HG02981 (cell line): ENCODE results near the gene CACNA1C.

Experiments used
- ATAC-seq: cut with Tn5 transposase; IDR thresholded peaks from one replicate; pipeline ENCODE4 v1.9.1; 2021; ENCODE audit warnings: mild to moderate bottlenecking, moderate library complexity; ENCODE audit not compliant: unreplicated experiment

Gene CACNA1C

DNA sequence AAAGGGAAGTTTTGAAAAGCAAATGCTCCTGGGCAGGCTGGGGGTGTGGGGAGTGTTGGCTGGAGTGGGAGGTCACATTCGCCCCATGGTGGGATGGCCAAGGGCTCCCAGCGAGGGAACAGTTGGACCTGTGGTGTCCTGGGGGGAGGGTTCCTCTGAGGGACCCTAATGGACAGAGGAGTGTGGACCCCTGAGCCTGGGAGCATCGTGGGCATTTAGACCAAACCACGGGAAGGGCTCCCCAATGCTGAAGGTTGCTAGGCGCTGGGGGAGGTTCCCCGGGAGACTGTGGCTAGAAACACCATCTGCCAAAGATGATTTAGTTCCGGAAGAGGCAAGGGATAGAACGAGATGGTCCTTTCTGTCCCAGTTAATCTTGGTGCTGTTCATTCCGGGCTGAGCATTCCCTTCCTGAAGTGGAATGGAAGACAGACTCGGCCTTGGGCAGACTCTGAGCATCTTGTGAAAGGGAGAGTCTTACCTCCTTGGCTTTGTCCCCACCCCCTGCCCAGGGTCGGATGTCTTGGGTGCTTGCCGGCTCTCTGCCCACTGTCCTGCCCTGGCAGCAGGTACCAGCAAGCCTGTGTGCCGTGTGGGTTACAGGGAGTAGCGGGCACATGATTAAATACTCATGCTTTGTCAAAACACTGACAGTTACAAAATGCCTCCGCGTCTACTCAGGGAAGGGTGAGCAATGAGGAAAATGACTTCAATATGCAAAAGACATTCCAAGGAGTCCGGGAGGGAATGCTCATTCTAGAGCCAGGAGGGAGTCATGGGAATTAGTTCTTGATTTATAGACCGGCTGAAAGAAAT is 215.9 kb downstream of the CACNA1C start:
- no peak for ATAC-seq

DNA sequence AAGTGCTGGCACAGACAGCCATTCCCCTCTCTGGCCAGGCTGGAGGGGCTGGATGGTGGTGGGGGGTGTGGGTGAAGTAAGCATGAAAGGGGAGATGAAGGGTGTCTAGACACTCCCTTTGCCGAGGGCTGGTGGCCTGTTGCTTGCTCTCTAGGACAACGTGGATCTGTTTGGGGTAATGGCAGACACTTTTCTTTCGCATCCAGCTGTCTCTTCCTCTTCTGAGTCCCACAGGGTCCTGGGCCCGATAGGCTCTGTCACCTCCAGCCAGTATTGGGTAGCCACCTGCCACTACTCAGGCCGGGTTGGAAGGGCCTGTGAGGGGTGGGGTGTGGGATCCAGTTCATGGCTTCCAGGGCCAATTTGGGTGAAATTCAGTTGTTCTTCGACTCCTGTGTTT is 218.1 kb downstream of the CACNA1C start:
- no peak for ATAC-seq

DNA sequence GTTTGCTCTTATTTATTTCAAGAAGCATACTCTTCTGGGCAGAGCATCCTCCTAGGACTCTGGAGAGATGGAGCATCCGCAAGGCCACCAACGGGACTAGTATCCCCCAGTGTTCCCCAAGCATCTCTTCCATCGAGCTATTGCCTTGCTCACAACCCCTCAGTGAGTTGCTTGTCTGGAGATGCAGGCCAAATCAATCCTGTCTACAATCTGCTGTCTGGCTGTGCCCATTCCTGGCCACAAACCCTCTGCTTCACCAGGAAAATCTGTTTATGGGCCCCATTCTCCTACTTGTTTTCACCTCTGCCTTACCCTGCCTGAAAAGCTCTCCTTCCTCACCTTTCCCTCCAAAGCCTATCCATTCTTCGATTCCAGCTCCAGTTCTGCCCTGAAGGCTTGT is 219.2 kb downstream of the CACNA1C start:
- ATAC-seq: no peak

DNA sequence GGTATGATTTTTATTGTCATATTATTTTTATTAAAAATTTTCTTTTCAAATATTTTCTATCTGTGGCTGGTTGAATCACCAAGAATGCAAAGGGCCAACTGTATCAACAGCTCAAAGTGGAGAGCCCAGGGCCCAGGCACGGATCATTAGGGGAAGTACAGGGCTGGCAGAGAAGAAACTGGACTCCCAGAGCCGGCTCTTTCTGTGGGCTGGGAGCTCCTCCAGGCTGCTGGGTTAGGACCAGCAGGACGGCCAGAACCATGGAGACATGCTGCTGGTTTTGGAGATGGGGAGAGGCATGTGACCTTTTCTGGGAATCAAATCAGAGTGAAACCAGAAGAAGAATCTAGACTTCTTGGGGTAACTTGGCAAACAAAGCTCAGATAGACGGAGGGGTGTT is 220.5 kb downstream of the CACNA1C start:
- ATAC-seq: no peak

DNA sequence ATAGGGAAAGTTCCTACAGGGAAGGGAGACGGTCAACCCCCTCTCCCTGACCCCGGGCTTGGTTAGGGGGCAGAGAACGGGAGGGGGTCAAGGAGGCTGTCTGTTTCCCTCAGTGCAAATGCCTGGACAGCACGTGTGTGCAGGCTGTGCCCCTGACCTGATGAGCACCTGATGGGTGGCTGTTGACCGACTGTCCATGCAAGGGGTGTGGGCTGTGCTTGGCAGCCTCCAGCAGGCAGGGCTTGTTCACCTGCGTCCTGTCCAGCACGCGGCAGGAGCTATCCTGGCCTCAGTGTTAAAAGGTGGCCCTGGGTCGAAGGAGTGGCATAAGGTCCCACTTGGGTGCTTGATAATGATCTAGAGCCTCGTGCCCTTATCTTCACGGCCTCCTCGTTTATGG is 221.0 kb downstream of the CACNA1C start:
- no peak for ATAC-seq

DNA sequence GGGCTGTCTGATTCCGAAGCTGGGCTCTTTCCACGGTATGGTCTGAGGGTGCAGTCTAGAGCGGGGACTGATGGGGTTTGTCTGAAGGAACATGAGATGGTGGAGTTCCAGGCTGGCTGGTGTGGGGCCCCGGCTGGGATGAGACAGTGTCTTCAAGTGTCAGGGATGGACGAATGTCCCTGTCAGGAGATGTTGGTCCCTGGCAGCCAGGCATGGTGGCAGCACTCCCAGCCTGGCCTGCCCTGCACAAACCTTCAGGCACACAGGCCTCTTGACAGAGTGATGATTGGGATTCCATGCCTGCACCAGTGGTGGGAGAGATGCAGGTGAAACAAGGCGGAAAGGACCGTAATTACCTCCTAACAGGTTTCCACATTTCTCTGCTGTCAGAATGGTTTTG is 221.9 kb downstream of the CACNA1C start:
- ATAC-seq: no peak

DNA sequence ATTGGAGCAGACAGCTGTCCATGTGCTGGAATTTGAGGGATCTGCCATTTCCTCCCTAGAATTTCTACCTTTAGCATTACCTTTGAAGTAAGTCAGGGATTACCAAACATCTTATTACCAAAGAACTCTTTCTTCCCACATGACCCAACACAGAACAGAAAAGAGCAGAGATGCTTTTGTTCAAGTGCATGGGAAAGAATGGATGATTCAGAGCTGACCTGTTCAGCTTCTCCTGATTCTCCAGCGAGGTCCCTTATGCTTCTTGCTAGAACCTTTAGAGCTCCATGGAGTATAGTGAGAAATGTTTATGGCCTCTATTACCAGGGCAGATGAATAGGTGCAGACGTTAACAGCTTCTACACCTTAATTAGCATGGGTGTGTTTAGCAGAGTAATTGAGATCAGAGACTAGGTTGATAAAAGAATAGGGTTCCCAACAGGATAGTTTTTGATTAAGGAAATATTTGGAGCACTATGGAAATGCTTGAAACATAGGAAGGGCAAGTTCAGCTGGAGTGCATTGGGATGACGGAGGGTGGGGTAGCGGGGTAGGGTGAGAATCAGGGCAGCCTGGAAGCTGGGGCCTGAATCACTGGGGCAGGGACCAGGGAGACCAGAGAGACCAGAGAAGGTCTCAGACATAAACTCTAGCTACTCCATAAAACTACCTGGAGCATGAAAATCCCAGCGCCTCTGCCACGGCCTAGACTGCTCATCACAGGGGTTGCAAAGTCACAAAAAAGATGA is 223.7 kb downstream of the CACNA1C start:
- ATAC-seq: no peak

DNA sequence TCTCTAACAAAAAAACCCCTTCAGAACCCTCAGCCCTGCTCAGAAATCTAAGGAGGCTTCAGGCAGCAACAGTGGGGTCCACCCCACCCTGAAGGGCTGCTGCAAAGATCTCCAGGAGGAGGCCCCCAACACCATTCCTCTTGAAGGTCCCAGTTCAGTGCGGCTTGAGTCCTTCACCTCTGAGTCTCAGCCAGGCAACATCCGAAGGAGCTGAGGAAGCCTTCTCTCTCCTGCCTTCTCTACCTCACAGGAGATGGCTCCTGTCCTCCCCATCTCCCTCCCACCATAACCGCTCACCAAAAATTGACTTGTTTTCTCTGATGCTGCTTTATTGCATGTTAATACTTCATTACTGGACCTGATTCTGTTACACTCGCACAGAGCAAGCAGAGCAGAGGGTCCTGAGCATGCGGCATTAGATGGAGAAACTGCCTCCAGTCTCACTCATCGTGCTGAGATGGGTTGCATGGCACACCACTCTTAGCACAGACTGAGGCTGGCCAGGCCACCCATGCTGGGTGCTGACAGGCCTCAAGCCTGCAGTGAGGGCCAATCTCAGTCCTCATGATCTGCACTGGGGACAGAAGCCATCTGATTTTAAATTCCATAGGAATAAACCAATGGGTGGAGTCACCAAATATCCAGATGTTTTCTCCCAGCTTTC is 224.8 kb downstream of the CACNA1C start:
- ATAC-seq: no peak

DNA sequence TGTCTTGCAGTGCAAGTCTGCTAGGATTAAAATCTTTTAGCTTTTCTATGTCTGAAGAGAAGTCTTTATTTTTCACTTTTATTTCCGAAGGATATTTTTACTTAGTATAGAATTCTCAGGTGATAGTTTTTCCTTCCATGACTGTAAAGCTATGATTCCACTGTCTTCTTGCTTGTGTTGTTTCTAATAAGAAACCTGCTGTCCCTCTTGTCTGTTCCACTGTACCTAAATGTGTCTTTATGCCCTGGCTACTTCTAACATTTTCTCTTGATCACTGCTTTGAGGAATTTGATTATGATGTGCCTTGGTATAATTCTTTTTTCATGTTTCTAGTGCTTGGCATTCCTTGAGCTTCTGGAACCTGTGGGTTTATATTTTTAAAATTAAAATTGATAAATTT is 228.7 kb downstream of the CACNA1C start:
- ATAC-seq: no peak

DNA sequence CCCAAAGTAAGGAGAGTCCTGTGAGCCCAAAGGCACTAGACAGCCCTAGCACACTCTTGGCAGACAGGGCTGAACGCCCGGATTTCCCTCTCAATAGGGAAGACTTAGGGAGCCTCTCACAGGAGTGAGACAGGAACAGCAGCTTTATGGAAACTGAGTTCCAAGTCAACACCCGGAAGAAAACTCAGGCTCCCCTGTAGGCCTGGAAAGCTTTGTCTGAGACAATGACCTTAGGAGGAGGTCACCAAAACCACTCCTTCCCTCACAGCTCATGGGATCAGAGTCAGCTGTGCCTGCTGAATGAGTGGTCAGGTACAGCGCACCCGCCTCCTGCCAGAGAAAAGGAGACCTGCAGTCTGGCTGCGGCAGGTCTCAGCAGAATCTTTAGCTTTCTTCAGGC is 229.5 kb downstream of the CACNA1C start:
- no peak for ATAC-seq

DNA sequence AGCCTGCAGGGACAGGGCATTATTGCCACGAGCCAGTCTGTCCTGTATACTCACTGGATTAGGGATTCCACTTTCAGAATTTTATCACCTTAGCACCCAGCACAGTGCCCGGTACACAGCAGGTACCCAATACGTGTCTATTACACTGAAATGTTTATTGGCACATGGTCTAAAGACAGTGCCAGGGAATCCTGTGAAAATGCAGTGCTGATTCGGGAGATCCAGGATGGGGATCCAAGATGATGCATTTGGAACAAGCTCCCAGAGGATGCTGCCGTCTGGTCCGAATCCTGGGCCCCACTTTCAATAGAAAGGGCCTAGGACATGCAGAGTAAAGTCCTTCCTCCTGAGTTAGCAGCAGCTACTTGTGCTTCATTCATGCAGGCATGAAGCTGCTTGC is 230.7 kb downstream of the CACNA1C start:
- ATAC-seq: no peak

DNA sequence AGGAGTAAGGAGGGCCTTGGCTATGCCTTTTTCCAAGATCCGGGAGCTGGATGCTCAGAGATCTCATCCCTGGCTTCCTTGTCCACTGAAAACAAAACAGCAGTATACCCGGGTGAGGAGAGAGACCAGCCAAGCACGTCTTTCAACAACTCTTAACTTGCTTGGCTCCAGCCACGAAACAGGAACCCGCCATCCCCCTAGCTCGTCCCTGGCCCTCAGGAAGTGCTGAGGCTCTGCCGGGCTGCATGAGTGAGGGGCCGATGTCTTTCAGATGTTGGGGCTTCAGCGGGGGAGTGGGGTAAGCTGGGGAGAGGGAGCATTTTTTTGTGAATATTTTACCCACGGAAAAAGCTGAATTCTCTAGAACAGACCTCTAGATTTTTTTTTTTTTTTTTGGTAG is 231.1 kb downstream of the CACNA1C start:
- no peak for ATAC-seq

DNA sequence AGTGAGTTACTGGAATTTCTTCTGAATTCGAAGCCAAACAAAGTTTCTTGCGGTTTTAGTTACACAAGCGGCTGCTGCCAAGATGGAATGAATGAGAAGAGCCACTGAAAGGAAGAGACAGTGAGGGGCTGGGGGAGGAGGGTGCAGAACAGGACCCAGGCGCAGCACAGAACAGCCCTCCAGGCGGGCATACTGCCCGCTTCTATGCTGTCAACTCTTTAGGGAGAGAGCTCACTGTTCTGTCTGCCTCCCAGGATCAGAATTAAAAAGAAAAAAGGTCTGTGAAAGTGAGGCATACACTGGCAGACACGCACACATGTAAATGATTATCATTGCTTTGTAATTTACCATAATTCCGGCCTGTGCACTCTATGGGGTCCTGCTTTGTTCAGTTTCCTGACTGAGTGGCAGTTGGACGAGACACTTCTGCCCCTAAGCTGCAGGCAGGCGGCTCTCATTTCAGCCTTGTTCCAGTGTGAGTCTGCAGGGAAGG is 231.6 kb downstream of the CACNA1C start:
- no peak for ATAC-seq

DNA sequence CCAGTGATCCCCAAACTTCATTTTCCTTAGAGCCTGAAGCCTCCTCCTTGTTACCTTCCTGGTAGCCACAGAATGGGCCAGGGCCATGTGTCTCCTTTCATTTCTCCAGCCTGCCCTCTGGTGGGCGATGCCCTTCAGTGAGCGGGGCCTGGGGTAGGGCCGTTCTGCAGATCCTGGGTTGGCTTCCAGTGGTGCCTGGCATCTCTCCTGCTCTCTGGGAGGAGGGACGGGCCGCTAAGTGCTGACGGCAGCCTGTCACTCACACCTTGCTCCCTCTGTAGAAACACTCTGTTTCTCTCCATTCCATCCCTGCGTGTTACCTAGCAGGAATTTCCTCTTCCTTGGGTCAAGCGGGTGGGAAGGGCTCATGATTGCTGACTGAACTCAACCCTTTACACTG is 232.1 kb downstream of the CACNA1C start:
- no peak for ATAC-seq

DNA sequence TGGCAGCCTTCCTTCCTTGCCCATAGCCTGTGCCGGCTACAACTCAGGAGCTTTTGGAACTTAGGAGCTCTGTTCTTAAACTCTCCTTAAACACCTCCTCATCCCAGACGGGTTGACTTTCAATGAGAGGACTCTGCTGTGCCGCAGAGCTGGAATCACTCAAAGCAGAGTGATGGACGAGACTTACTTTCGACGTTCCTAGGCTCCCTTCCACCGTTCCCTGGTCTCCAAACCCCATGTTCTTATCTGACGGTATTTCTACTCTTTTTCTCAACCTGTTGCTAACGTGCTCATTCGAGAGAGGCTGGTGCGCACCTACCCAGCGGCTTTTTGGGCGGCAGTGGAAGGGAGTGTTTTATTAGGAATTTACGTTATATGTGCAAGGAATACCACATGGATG is 232.7 kb downstream of the CACNA1C start:
- no peak for ATAC-seq

DNA sequence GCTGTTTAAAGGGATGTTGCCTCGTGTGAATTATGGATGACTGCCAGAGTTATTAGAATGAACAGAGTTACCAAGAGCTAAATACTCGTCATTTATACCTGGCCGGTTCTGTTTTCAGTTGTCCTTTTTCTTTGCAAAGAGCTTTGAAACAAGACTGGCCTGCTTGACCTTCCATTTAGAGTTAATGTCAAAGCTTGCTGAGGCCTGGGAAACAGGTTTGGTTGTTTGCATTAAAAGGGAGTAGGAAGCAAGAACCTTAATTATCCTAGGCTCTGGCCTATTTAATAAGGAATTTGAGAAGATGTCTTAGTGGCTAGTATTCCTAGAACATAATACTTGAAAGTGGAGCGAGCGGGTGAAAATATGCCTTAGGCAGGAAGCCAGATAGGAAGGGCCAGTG is 233.3 kb downstream of the CACNA1C start:
- ATAC-seq: no peak

DNA sequence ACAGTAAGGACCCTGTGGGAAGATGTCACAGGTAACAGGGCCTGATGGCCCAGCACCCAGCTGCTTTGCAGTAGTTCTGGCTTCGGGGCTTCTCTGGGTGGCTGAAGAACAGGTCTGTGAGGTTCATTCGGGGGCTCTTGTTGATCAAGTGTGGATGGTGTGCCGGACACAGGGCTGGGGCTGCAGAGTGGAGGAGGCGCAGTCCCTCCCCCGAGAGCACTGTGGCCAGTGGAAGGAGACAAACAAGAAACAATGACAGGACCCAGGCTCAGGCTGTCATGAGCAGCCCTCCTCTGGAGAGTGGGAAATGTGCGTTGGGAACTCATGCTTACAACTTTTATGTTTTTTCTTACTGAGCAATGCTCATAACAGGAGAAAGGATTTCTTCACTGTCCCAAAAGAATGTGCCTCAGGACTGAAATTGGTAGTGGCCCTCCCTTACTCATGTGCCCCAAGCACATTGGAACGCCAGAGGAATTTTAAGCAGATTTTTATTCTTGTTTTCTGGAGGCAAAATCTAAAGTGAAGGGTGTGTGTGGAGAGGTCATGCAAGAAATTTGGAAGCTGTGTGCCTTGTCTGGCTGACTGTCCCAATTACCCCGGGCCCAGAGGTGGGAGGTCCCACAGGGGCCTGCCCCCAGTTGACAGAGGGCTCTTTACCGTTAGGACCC is 233.8 kb downstream of the CACNA1C start:
- no peak for ATAC-seq

DNA sequence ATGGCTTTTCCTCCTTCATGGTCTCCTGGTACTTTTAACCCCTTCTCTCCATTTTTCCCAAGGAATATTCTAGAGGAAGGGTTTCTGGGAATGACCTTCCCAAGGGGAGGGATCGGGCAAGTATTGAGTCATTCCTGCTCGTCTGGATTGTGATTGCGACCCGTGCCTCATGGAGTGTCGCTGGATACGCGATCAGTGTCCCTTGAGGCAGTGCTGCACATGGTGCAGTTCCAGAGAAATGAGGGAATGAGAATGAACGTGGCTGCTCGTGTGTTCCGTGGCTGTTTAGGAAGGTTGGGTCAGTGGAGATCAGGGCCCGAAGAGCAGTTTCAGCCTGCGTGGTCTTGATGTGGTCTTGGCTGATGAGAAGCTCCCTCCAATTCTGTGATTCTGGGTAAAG is 234.4 kb downstream of the CACNA1C start:
- ATAC-seq: no peak

DNA sequence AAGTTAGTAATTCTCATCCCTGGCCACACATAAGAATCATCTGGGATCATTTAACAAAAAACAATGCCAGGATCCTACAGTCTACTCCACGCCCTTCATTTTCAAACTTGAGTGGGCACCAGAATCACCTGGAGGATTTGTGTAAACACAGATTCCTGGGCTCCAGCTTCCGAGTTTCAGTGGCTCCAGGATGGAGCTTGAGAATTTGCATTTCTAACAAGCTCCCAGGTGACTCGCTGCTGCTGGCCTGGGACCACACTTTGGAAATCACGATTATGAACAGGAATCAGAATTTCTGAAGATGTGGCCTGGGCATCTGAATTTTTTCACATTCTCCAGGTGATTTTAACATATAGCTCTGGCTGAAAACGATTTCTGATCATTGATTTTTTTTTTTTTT is 234.8 kb downstream of the CACNA1C start:
- no peak for ATAC-seq

DNA sequence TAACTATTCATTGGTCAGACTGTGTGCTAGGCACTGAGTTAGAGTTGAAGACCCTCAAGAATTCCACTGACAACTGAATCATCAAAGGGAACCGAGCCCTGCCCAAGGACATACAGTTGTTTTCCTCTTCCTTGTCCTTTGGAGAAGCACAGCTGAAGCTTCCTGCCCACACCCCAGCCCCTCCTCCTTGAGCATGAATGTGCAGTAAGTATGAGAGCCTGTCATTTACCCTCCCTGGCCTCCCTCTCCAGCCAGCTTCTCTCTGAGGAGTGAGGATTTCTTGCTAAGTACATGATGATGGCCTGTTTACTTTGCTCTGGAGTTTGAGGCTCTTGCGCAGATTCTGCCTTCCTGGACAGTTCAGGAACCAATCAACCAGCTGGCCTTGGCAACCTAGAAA is 235.2 kb downstream of the CACNA1C start:
- ATAC-seq: no peak

DNA sequence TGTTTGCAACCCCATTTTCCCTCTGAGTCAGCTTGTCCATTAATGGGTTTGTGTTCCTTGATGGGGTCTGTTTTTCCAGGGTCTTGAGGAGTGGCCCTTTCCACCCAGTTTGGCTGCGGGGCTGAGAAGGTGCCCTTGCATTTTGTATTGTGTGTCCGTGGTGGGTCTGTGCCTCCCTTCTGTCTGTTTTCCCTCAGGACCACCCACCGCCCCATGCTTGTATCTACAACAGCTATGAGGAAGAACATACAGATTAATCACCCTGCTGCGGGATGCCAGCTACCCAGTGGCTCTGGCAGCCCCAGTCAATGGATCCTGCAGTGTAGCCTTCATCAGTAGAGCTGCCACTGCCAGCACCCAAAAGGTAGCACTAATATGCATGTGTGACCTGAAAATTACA is 235.7 kb downstream of the CACNA1C start:
- no peak for ATAC-seq
